Left renal pelvis (tissue), 4 donors: ENCODE data around the gene RAB11FIP3. TPM values are rescaled to one million over a fixed set of nuclear protein-coding genes. Genes with fewer than 3 reads are reported as not detected.

Experiments
- DNase-seq, 4 donors: peaks; one replicate each; pipeline ENCODE4 v3.0.0-alpha.2; 2013; ENCODE audit warnings: low read depth in 4 of 4, low spot score in 3 of 4
- polyA plus RNA-seq, 4 donors: library from polyadenylated mRNA; unstranded; fragments of 120-200 nt; gene quantifications; one replicate each; pipeline ENCODE4 v1.2.1, GENCODE V29; 2013; ENCODE audit not compliant: insufficient read length in 4 of 4

The RAB11FIP3 gene
- polyA plus RNA-seq, 4 donors: 44.2 to 144 (median 76.4) TPM

DNA sequence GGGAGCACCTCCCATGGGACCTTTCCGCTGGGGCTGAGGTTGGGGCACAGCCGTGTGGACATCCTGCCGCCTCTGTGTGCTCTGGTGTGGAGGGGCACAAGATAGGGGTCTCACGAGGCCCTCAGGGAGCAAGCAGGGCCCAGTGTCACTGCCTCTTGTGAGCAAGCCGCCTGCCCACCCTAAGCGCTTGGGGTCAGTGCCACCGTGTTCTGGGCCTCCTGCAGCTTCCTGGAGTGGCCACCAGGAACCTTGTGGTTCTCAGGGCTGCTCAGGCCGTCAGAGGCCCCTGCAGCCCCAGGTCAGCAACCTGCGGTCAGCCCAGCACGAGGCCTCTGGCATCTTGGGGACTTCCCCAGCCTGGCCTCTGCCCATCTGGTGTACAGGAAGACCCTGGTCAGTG lies 88.5 kb downstream of the RAB11FIP3 start:
- no peak for DNase-seq

- no peak for DNase-seq
Observed at GRCh38 chr16:515175-515938, 89.9 kb downstream of the RAB11FIP3 start.

DNA sequence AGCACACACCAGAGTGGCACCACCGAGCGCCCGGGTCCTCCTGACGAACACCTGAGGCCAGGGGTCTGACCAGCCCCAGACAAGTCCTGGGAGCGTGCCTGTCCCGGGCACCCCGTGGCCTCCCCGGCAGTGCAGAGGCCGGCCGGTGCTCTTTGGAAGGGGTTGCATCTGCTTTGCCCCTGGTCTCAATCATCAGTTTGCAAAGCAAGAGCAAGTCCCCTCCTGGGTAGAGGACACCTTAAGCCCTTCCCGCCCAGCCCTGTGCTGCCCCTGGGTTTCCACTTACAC lies 90.4 kb downstream of the RAB11FIP3 start:
- no peak for DNase-seq

DNA sequence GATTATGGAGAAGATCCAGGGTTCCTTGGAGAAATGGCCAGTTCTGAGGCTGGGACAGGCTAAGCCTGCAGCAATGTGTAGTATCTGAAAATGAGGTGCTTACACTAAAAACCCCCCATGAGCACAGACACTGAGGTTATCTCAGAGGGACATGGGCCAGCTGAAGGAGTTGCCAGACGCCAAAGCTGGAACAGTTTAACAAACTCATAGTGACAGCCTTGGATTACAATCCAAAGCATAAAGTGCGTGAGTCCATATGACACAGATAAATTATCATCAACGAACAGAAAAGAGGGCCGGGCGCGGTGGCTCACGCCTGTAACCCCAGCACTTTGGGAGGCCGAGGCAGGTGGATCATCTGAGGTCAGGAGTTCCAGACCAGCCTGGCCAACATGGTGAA lies 90.9 kb downstream of the RAB11FIP3 start:
- no peak for DNase-seq

GRCh38 chr16:518858-519257 lies 93.4 kb downstream of the RAB11FIP3 start:
- DNase-seq: no peak

DNA sequence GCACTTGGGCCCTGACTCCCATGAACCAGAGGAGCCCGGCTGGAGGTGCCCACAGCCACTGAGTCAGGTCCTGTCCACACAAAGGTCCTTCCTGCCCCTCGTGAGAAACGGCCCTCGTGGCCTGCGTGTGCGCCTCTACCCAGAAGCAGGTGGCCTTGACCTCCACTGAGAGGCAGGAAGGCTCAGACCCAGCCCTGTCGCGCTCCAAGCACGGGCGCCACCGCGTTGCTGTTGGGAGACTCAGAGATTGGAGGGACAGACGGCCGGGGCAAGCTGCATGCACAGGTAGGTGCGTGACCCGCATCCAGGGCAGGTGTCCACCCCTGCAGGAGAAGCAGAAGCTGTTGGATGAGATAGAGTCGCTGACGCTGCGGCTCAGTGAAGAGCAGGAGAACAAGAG lies 94.0 kb downstream of the RAB11FIP3 start:
- DNase-seq: no peak

DNA sequence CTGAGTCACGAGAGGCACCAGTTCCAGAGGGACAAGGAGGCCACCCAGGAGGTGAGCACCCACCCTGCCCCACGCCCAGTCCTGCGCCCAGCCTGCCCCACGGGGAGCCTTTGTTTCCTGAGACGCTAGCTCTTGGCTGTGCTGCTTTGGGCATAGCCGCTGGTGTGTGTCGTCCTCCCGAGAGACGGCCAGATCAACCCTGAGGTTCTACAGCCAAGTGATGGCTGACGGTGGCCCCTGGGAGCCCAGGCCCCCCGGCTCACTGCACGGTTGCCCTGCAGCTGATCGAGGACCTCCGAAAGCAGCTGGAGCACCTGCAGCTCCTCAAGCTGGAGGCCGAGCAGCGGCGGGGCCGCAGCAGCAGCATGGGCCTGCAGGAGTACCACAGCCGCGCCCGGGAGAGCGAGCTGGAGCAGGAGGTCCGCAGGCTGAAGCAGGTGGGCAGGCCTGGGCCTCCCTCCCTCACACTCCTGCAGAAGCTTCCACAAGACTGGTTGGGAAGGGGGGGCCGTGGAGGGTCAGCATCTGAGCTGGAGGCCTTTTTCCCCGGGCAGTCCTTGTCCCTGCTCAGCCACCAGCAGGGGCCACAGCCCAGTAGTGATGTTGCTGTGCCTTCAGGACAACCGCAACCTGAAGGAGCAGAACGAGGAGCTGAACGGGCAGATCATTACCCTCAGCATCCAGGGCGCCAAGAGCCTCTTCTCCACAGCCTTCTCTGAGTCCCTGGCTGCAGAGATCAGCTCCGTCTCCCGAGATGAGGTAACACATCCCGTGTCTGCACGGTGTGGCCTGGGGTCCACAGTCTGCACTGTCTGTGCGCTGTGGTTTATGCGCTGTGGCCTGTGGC lies 94.6 kb downstream of the RAB11FIP3 start:
- no peak for DNase-seq

- DNase-seq: no peak
Observed at GRCh38 chr16:520847-521246, 95.4 kb downstream of the RAB11FIP3 start.

DNA sequence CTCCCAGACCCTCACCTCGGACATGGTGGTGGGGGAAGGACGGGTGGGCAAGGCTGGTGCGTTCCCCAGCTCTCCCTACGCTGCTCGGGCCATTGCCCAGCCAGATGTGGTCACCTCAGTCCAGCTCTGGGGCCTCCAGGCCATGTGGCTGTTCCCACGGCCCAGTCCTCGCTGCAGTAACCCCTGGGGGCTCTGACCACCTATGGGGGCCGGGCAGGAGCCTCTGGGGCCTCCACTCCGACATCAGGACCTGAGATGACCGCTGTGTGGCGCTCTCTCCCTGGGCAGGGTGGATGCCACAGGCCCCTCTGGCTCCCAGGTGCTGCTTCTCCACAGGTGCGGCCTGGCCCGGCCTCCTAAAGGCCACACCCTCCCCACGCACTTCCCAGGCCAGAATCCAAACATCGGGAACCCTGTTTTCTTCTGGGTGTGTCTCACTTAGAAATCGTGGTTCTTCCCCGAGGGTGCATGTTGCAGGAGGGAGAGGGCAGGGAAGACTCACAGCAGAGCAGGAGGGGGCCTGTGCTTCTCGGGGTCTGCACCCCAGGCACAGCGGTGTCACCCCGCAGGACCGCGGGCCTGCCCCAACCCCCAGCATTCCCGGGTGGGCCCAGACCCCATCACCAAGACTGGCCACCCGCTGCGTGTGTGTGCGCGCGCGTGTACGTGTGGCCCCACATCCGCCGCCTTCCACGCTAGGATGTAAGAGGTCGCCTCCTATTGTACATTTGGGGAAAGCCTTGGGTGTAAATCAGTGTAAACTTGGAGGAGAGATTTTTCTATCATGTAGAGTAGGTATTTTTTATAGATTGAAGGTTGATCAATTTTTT lies 96.1 kb downstream of the RAB11FIP3 start:
- DNase-seq: no peak

DNA sequence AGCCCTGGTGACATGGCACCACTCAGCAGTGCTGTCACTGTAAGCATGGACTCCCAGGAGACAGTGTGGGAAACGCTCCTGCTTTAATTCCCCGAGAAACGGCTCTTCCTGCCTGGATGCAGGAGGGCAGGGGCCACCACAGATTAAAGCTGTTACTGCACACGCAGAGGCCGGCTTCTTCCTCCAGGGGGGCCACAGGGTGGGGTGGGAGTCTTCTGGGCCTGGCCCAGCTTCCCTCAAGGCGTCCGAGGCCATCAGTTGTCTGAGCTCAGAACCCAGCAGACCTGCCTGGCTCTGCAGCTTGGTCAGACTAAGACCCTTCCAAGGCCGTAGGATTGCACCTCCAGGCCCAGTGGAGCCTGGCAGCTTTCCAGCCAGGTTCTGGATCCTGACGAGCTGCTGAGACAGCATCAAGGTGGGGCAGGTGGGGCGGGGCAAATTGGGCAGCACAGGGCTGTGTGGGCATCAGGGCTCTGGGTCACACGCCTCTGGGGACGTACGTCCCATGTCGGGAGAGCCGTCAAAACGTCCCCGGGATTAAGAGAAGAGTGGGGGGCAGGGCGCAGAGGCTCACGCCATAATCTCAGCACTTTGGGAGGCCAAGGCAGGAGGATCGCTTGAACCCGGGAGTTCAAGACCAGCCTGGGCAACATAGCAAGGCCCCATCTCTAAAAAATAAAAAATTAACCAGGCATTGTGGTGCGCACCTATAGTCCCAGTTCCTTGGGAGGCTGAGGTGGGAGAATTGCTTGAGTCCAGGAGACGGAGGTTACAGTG lies 97.1 kb downstream of the RAB11FIP3 start:
- no peak for DNase-seq

GRCh38 chr16:523097-523741 lies 97.8 kb downstream of the RAB11FIP3 start:
- DNase-seq: no peak

- no peak for DNase-seq
Observed at GRCh38 chr16:524274-525040, 99.0 kb downstream of the RAB11FIP3 start.

- DNase-seq: no peak
Observed at GRCh38 chr16:525123-525519, 99.7 kb downstream of the RAB11FIP3 start.

DNA sequence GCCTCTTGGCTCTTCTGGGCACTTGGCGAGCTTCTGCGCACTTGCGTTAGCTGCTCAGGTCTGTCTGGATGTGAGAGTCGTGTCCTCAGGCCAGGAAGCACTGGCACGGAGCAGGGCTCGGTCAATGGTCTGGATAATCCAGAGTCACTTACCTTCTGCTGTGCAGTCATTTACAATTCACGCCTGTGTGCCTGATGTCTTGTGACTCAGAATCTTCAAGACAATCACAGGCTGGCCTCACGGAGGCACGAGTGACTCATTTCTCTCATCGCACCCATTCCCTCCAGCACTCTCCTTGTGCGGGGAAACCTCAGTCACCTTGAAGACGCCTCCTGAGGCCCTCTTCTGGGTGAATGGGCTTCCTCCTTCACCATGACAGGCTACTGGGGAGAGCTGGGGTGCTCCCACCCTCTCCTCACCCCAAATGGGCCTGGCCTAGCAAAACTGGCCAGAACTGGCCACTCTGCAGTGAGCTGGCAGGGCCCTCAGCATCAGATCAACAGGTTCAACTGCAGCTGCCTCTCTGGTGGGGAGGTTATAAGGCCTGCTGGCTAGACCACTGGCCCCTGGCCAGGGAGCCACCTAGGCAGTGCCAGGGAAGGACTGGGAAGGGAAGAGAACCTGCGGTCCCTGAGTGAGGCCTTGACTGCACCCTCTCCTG lies 100.2 kb downstream of the RAB11FIP3 start:
- DNase-seq: no peak

GRCh38 chr16:526181-527014 lies 100.9 kb downstream of the RAB11FIP3 start:
- DNase-seq: no peak

- DNase-seq: peak; percentile 81 to 83 (median 81)
Observed at GRCh38 chr16:527015-527903, 101.8 kb downstream of the RAB11FIP3 start, which contains the start of gene CAPN15. Gene CAPN15 (plus strand): TSS chr16:527712. CDS start chr16:546839, 19,127 bp downstream.
